IMR-90 (cell line): ENCODE results near the gene PTGER2. TPM values are rescaled to one million over a fixed set of nuclear protein-coding genes. Genes with fewer than 3 reads are reported as not detected.

Experiments
- ATAC-seq: fragments of 200-7000 bp; cut with Tn5 transposase; 2 replicates; pipeline ENCODE4 v1.9.1; 2020; ENCODE audit warnings: low read depth, mild to moderate bottlenecking, moderate library complexity
- BruUV-seq: library from RNA; stranded (reverse); fragments of 400-500 nt; replicated peaks from 2 replicates; lab custom pipeline; 2021; lab: Mats Ljungman, UMichigan
- CTCF ChIA-PET: fragments of 300-600 bp; formaldehyde crosslinking; extraction: SDS; loops from one replicate; lab custom pipeline; 2021; ENCODE audit warnings: antibody characterized with exemption; lab: Yijun Ruan, JAX
- POLR2A ChIA-PET: fragments of 300-600 bp; sonication (Branson Sonifier 250); formaldehyde crosslinking; loops from one replicate; lab custom pipeline; 2022; ENCODE audit warnings: antibody characterized with exemption; ENCODE audit not compliant: unreplicated experiment; lab: Charles Lee
- DNase-seq: peaks from one replicate; pipeline ENCODE4 v3.0.0; 2013
- H2AFZ ChIP-seq: replicated peaks from 2 replicates; pipeline ENCODE3; 2013; ENCODE audit warnings: low read length, mild to moderate bottlenecking; ENCODE audit not compliant: poor library complexity
- H2AK5ac ChIP-seq: 2 replicates; pipeline ENCODE4 v1.6.1; 2013; ENCODE audit warnings: low read depth, low read length, inconsistent platforms
- H2AK9ac ChIP-seq: replicated peaks from 2 replicates; pipeline ENCODE3; 2013; ENCODE audit warnings: mild to moderate bottlenecking, low read depth, low read length, moderate library complexity; ENCODE audit not compliant: poor library complexity
- H2BK120ac ChIP-seq: 2 replicates; pipeline ENCODE4 v1.6.1; 2013; ENCODE audit warnings: low read depth, low read length, inconsistent platforms
- H2BK15ac ChIP-seq: 3 replicates; pipeline ENCODE4 v1.6.1; 2013; ENCODE audit warnings: low read depth, low read length, inconsistent platforms
- H2BK20ac ChIP-seq: 2 replicates; pipeline ENCODE4 v1.6.1; 2013; ENCODE audit warnings: low read depth, mild to moderate bottlenecking, inconsistent platforms, low read length, moderate library complexity
- H2BK5ac ChIP-seq: 2 replicates; pipeline ENCODE4 v1.6.1; 2013; ENCODE audit warnings: mild to moderate bottlenecking, low read depth, low read length, inconsistent platforms; ENCODE audit not compliant: poor library complexity, severe bottlenecking
- H3K14ac ChIP-seq: replicated peaks from 2 replicates; pipeline ENCODE4 v1.6.1; 2013; ENCODE audit warnings: low read depth, low read length, inconsistent platforms
- H3K18ac ChIP-seq: 2 replicates; pipeline ENCODE4 v1.6.1; 2013; ENCODE audit warnings: low read depth, low read length, control low read depth
- H3K23ac ChIP-seq: 2 replicates; pipeline ENCODE4 v1.6.1; 2013; ENCODE audit warnings: low read depth, low read length, inconsistent platforms
- H3K27ac ChIP-seq: 2 replicates; pipeline ENCODE4 v1.5.1; 2013; ENCODE audit warnings: mild to moderate bottlenecking, control low read depth, low read length; ENCODE audit not compliant: insufficient read depth
- H3K27me3 ChIP-seq: 2 replicates; pipeline ENCODE4 v1.6.1; 2013; ENCODE audit warnings: low read length; ENCODE audit not compliant: control insufficient read depth, insufficient read depth
- H3K36me3 ChIP-seq: 2 replicates; pipeline ENCODE4 v1.6.1; 2013; ENCODE audit warnings: low read length, mixed read lengths; ENCODE audit not compliant: control insufficient read depth, insufficient read depth
- H3K4ac ChIP-seq: 2 replicates; pipeline ENCODE4 v1.6.1; 2013; ENCODE audit warnings: low read depth, low read length, inconsistent platforms
- H3K4me1 ChIP-seq: 2 replicates; pipeline ENCODE4 v1.6.1; 2013; ENCODE audit warnings: low read length, mixed read lengths; ENCODE audit not compliant: control insufficient read depth, insufficient read depth
- H3K4me2 ChIP-seq: 2 replicates; pipeline ENCODE4 v1.6.1; 2013; ENCODE audit warnings: low read depth, mild to moderate bottlenecking, control low read depth, low read length, moderate library complexity
- H3K4me3 ChIP-seq: 2 replicates; pipeline ENCODE4 v1.5.1; 2013; ENCODE audit warnings: low read depth, mild to moderate bottlenecking, control low read depth, low read length, moderate library complexity; ENCODE audit not compliant: insufficient read depth
- H3K56ac ChIP-seq: 2 replicates; pipeline ENCODE4 v1.6.1; 2013; ENCODE audit warnings: low read length, inconsistent platforms; ENCODE audit not compliant: insufficient read depth; ENCODE audit errors: extremely low read depth
- H3K79me1 ChIP-seq, 2 experiments: 2 replicates each; pipeline ENCODE4 v1.6.1; 2013; ENCODE audit warnings: low read length in 2 of 2, inconsistent platforms in 1 of 2, low read depth in 1 of 2
- H3K9ac ChIP-seq: 2 replicates; pipeline ENCODE4 v1.6.1; 2013; ENCODE audit warnings: low read depth, low read length, control low read depth
- H3K9me1 ChIP-seq: 2 replicates; pipeline ENCODE4 v1.6.1; 2013; ENCODE audit warnings: low read length, inconsistent platforms; ENCODE audit not compliant: insufficient read depth
- H3K9me3 ChIP-seq: 2 replicates; pipeline ENCODE4 v1.6.1; 2013; ENCODE audit warnings: low read length; ENCODE audit not compliant: control insufficient read depth, insufficient read depth
- H4K20me1 ChIP-seq: 2 replicates; pipeline ENCODE4 v1.6.1; 2013; ENCODE audit warnings: low read length, inconsistent platforms; ENCODE audit not compliant: insufficient read depth
- H4K5ac ChIP-seq: 2 replicates; pipeline ENCODE4 v1.6.1; 2013; ENCODE audit warnings: mild to moderate bottlenecking, low read depth, low read length, control low read depth
- H4K8ac ChIP-seq, 2 experiments: 2 replicates each; pipeline ENCODE4 v1.6.1; 2013; ENCODE audit warnings: low read depth in 2 of 2, low read length in 2 of 2, control low read depth in 1 of 2, inconsistent platforms in 1 of 2
- H4K91ac ChIP-seq: 2 replicates; pipeline ENCODE4 v1.6.1; 2013; ENCODE audit warnings: low read depth, low read length, inconsistent platforms; ENCODE audit not compliant: insufficient read depth
- BHLHE40 ChIP-seq: fragments of 150-350 bp; IDR thresholded peaks from 2 replicates; pipeline ENCODE4 v1.6.1; 2016; ENCODE audit warnings: mild to moderate bottlenecking, low read depth, low read length
- CEBPB ChIP-seq: IDR thresholded peaks from 2 replicates; pipeline ENCODE4 v1.6.1; 2012; ENCODE audit warnings: low read depth, low read length, improper control_type of control experiment
- CHD1 ChIP-seq: IDR thresholded peaks from 2 replicates; pipeline ENCODE4 v1.6.1; 2012; ENCODE audit warnings: low read depth, low read length, improper control_type of control experiment
- MAFK ChIP-seq: IDR thresholded peaks from 2 replicates; pipeline ENCODE4 v1.6.1; 2012; ENCODE audit warnings: low read depth, low read length, improper control_type of control experiment
- MAZ ChIP-seq: IDR thresholded peaks from 2 replicates; pipeline ENCODE4 v1.6.1; 2012; ENCODE audit warnings: low read depth, mild to moderate bottlenecking, low read length, improper control_type of control experiment, moderate library complexity, borderline replicate concordance
- MXI1 ChIP-seq: IDR thresholded peaks from 2 replicates; pipeline ENCODE4 v1.6.1; 2012; ENCODE audit warnings: low read depth, mild to moderate bottlenecking, low read length, moderate library complexity, borderline replicate concordance
- NFE2L2 ChIP-seq: fragments of 150-350 bp; IDR thresholded peaks from 2 replicates; pipeline ENCODE4 v1.6.1; 2016; ENCODE audit warnings: low read depth, mild to moderate bottlenecking, low read length
- POLR2A ChIP-seq: IDR thresholded peaks from 2 replicates; pipeline ENCODE4 v1.6.1; 2012; ENCODE audit warnings: mild to moderate bottlenecking, low read depth, low read length
- RAD21 ChIP-seq: IDR thresholded peaks from 2 replicates; pipeline ENCODE4 v1.6.1; 2012; ENCODE audit warnings: low read length, improper control_type of control experiment
- RCOR1 ChIP-seq: IDR thresholded peaks from 2 replicates; pipeline ENCODE4 v1.6.1; 2012; ENCODE audit warnings: mild to moderate bottlenecking, low read length, improper control_type of control experiment; ENCODE audit not compliant: insufficient replicate concordance
- RFX5 ChIP-seq: IDR thresholded peaks from 2 replicates; pipeline ENCODE4 v1.8.0; 2012; ENCODE audit warnings: low read depth, mild to moderate bottlenecking, low read length, moderate library complexity
- SMC3 ChIP-seq: fragments of 150-350 bp; IDR thresholded peaks from 2 replicates; pipeline ENCODE4 v1.6.1; 2016; ENCODE audit warnings: low read depth, mild to moderate bottlenecking, antibody characterized with exemption, low read length, moderate library complexity
- WGBS, 2 experiments: methylation state at CpG; one replicate each; pipeline versions ENCODE4 v1.1.5 to v1.1.7; 2013; ENCODE audit warnings: missing lambda C conversion rate in 2 of 2; ENCODE audit not compliant: insufficient read length in 1 of 2; ENCODE audit errors: extremely low coverage in 2 of 2; 5-methylcytosine and 5-hydroxymethylcytosine counted together
- dilution Hi-C: fragments of 300-500 bp; cut with HindIII; formaldehyde crosslinking; loops from one replicate; pipeline ENCODE4 v1.14.3; 2018; ENCODE audit warnings: low sequenced_read_pairs; ENCODE audit not compliant: unreplicated experiment
- in situ Hi-C: fragments of 300-500 bp; cut with MboI; formaldehyde crosslinking; loops from 3 replicates; pipeline ENCODE4 v1.14.3; 2019; ENCODE audit warnings: low sequenced_read_pairs, inconsistent platforms, mixed read lengths
- intact Hi-C: fragments of 100-400 bp; cut with micrococcal nuclease; formaldehyde crosslinking; loops from 2 replicates; pipeline ENCODE4 v1.10.0; 2022
- polyA plus RNA-seq, 3 experiments: library from polyadenylated mRNA; depleted of rRNA; stranded (reverse); fragments of >200 nt; gene quantifications; 2 replicates each; pipeline ENCODE4 v1.2.3, GENCODE V29; 2012; ENCODE audit warnings: low replicate concordance in 1 of 3
- total RNA-seq: library from RNA; depleted of rRNA; stranded (reverse); fragments of >200 nt; gene quantifications from 2 replicates; pipeline ENCODE4 v1.2.3, GENCODE V29; 2012
- TF ChIP-seq, protein P1 (sequence below): fragments of 150-350 bp; IDR thresholded peaks from 2 replicates; pipeline ENCODE4 v1.6.1; 2017; ENCODE audit warnings: mild to moderate bottlenecking, antibody characterized with exemption, low read length, low read depth
- TF ChIP-seq, protein P2 (sequence below): fragments of 150-350 bp; IDR thresholded peaks from 2 replicates; pipeline ENCODE4 v1.6.1; 2016; ENCODE audit warnings: low read depth, mild to moderate bottlenecking, low read length, moderate library complexity, borderline replicate concordance
- TF ChIP-seq, protein P3 (sequence below): conservative IDR thresholded peaks from 2 replicates; pipeline ENCODE4 v1.5.1; 2012; ENCODE audit warnings: mild to moderate bottlenecking, low read depth, low read length, improper control_type of control experiment

PTGER2 gene
- total and polyA plus RNA-seq, 2 of the 4 experiments (the other 2 are of a cell fraction) = 24.7 to 58.5 TPM

DNA sequence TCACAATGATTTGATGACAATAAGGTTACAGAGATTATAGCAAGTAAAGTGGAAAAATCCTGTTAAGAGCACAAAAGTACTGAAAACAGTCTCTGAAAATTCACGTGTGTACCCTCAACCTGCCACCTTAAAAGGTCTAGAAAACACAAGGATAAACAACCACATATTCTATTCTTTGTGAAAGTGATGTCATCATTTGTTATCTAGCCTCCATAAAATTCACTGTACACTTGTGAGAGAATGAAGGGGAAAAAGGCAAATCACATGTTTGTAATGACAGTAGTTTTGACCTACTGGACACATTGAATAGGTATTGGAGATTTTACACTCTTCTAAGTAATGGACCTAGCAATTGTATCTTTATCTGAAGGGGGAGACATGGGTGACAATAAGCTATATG is 42.6 kb upstream of the PTGER2 start:
- H4K91ac ChIP-seq = no peak overlapping the region
- no peak overlapping the region for H3K56ac ChIP-seq
- H3K27ac ChIP-seq = no peak overlapping the region
- no peaks in the 10 kb centered on the region for H3K79me1 ChIP-seq
- TF ChIP-seq RCOR1 (no peak), CEBPB (no peak), SMC3 (no peak), MAFK (no peak), CHD1 (no peak), RFX5 (no peak), BHLHE40 (no peak), POLR2A (no peak), NFE2L2 (no peak), MAZ (no peak), RAD21 (no peak), MXI1 (no peak)
- TF ChIP-seq, protein P1, sequence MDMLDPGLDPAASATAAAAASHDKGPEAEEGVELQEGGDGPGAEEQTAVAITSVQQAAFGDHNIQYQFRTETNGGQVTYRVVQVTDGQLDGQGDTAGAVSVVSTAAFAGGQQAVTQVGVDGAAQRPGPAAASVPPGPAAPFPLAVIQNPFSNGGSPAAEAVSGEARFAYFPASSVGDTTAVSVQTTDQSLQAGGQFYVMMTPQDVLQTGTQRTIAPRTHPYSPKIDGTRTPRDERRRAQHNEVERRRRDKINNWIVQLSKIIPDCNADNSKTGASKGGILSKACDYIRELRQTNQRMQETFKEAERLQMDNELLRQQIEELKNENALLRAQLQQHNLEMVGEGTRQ = no peak
- TF ChIP-seq, protein P2, sequence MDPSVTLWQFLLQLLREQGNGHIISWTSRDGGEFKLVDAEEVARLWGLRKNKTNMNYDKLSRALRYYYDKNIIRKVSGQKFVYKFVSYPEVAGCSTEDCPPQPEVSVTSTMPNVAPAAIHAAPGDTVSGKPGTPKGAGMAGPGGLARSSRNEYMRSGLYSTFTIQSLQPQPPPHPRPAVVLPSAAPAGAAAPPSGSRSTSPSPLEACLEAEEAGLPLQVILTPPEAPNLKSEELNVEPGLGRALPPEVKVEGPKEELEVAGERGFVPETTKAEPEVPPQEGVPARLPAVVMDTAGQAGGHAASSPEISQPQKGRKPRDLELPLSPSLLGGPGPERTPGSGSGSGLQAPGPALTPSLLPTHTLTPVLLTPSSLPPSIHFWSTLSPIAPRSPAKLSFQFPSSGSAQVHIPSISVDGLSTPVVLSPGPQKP = no peak
- TF ChIP-seq, protein P3, sequence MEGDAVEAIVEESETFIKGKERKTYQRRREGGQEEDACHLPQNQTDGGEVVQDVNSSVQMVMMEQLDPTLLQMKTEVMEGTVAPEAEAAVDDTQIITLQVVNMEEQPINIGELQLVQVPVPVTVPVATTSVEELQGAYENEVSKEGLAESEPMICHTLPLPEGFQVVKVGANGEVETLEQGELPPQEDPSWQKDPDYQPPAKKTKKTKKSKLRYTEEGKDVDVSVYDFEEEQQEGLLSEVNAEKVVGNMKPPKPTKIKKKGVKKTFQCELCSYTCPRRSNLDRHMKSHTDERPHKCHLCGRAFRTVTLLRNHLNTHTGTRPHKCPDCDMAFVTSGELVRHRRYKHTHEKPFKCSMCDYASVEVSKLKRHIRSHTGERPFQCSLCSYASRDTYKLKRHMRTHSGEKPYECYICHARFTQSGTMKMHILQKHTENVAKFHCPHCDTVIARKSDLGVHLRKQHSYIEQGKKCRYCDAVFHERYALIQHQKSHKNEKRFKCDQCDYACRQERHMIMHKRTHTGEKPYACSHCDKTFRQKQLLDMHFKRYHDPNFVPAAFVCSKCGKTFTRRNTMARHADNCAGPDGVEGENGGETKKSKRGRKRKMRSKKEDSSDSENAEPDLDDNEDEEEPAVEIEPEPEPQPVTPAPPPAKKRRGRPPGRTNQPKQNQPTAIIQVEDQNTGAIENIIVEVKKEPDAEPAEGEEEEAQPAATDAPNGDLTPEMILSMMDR = no peak
- H2BK15ac ChIP-seq = no peak overlapping the region
- 0 out of 2 replicates have a peak, but pooled peaks cover 3% of the 10 kb centered on the region for H3K9me1 ChIP-seq
- no peak overlapping the region for H3K4ac ChIP-seq
- H3K23ac ChIP-seq = no peak overlapping the region
- intact Hi-C loops (loop anchor here (5.0 kb wide), 1 partner anchor 124 kb away; no protein-coding TSS in a partner anchor), in situ Hi-C loops (no loop called here), dilution Hi-C loops (no loop called here)
- no peaks in the 10 kb centered on the region for H3K9me3 ChIP-seq
- WGBS, 2 experiments = no CpG with 5 or more reads among the region's 1 CpG
- no peak overlapping the region for H4K8ac ChIP-seq
- H3K27me3 ChIP-seq = peaks cover 37% of the 10 kb centered on the region
- peaks cover 4% of the 10 kb centered on the region; the same call in 1 of the 2 replicates for H3K4me1 ChIP-seq
- no peak overlapping the region for H2AK5ac ChIP-seq
- H3K4me2 ChIP-seq = no peak overlapping the region
- no peak overlapping the region for H3K18ac ChIP-seq
- POLR2A ChIA-PET = no interaction called here
- no peak overlapping the region for H2BK120ac ChIP-seq
- CTCF ChIA-PET = no interaction called here
- no peak overlapping the region for H4K5ac ChIP-seq
- DNase-seq = no peak
- no peak overlapping the region for H2AFZ ChIP-seq
- BruUV-seq = no TSS peak
- H2BK20ac ChIP-seq = no peak overlapping the region
- H4K20me1 ChIP-seq = no peaks in the 10 kb centered on the region
- H3K4me3 ChIP-seq = no peak overlapping the region
- H3K14ac ChIP-seq = no peak overlapping the region
- no peaks in the 10 kb centered on the region for H3K36me3 ChIP-seq
- no peak overlapping the region for H2AK9ac ChIP-seq
- no peak overlapping the region for H3K9ac ChIP-seq
- no peak overlapping the region for H2BK5ac ChIP-seq
- no peak for ATAC-seq
